ENCODE results near the gene PPRC1.
"Not testable (repeated sequence)": the region's sequence is repeated elsewhere in the genome, so short reads cannot be mapped to it uniquely, and the experiment has no call there.

PPRC1 gene

GRCh38 chr10:102170602-102171001 lies 37.8 kb downstream of the PPRC1 start:
- no peaks in the 10 kb centered on the region for H3K9me3 ChIP-seq (ENCODE audit: control insufficient read depth in 2 of 2, low read length in 2 of 2)
- no peak overlapping the region for H3K27ac ChIP-seq (ENCODE audit: low read length)
- no peaks in the 10 kb centered on the region for H3K4me1 ChIP-seq (ENCODE audit: control insufficient read depth, insufficient read depth, low read length)
- no peak overlapping the region for H3K4me3 ChIP-seq (ENCODE audit: low read length in 2 of 2)
- peaks cover 0 to 2% of the 10 kb centered on the region in 2 donors for H3K27me3 ChIP-seq (ENCODE audit: control insufficient read depth in 1 of 2, insufficient read depth in 2 of 2, low read length in 2 of 2)
- no peaks in the 10 kb centered on the region for H3K36me3 ChIP-seq (ENCODE audit: control insufficient read depth in 2 of 2, insufficient read depth in 2 of 2, low read length in 2 of 2)
- no peak overlapping the region for H3K9ac ChIP-seq (ENCODE audit: low read length in 2 of 2)

GRCh38 chr10:102172288-102172687 lies 39.4 kb downstream of the PPRC1 start:
- Histone ChIP-seq H3K27me3 (ENCODE audit: control insufficient read depth in 1 of 2, insufficient read depth in 2 of 2, low read length in 2 of 2) (peaks cover 0 to 2% of the 10 kb centered on the region in 2 donors), H3K27ac (ENCODE audit: low read length) (no peak overlapping the region), H3K4me1 (ENCODE audit: control insufficient read depth, insufficient read depth, low read length) (no peaks in the 10 kb centered on the region)

GRCh38 chr10:102175415-102175814 lies 42.6 kb downstream of the PPRC1 start:
- Histone ChIP-seq H3K27me3 (ENCODE audit: control insufficient read depth in 1 of 2, insufficient read depth in 2 of 2, low read length in 2 of 2) (peaks cover 0 to 2% of the 10 kb centered on the region in 2 donors), H3K27ac (ENCODE audit: low read length) (no peak overlapping the region), H3K9ac (ENCODE audit: low read length in 2 of 2) (no peak overlapping the region), H3K36me3 (ENCODE audit: control insufficient read depth in 2 of 2, insufficient read depth in 2 of 2, low read length in 2 of 2) (no peaks in the 10 kb centered on the region), H3K9me3 (ENCODE audit: control insufficient read depth in 2 of 2, low read length in 2 of 2) (no peaks in the 10 kb centered on the region), H3K4me3 (ENCODE audit: low read length in 2 of 2) (no peak overlapping the region), H3K4me1 (ENCODE audit: control insufficient read depth, insufficient read depth, low read length) (no peaks in the 10 kb centered on the region)

More at GRCh38 chr10:102172288-102172687, 39.4 kb downstream of the PPRC1 start:
- Histone ChIP-seq H3K36me3 (ENCODE audit: control insufficient read depth in 2 of 2, insufficient read depth in 2 of 2, low read length in 2 of 2) (no peaks in the 10 kb centered on the region), H3K4me3 (ENCODE audit: low read length in 2 of 2) (no peak overlapping the region), H3K9me3 (ENCODE audit: control insufficient read depth in 2 of 2, low read length in 2 of 2) (no peaks in the 10 kb centered on the region), H3K9ac (ENCODE audit: low read length in 2 of 2) (no peak overlapping the region)

GRCh38 chr10:102184606-102185005 lies 51.8 kb downstream of the PPRC1 start:
- no peaks in the 10 kb centered on the region for H3K36me3 ChIP-seq (ENCODE audit: control insufficient read depth in 2 of 2, insufficient read depth in 2 of 2, low read length in 2 of 2)
- H3K27ac ChIP-seq (ENCODE audit: low read length) = no peak overlapping the region
- no peak overlapping the region for H3K4me3 ChIP-seq (ENCODE audit: low read length in 2 of 2)
- no peaks in the 10 kb centered on the region for H3K27me3 ChIP-seq (ENCODE audit: control insufficient read depth in 1 of 2, insufficient read depth in 2 of 2, low read length in 2 of 2)
- no peaks in the 10 kb centered on the region for H3K4me1 ChIP-seq (ENCODE audit: control insufficient read depth, insufficient read depth, low read length)
- no peak overlapping the region for H3K9ac ChIP-seq (ENCODE audit: low read length in 2 of 2)
- H3K9me3 ChIP-seq (ENCODE audit: control insufficient read depth in 2 of 2, low read length in 2 of 2) = no peaks in the 10 kb centered on the region

- Histone ChIP-seq H3K9ac (ENCODE audit: low read length in 2 of 2) (no peak overlapping the region), H3K27ac (ENCODE audit: low read length) (no peak overlapping the region), H3K27me3 (ENCODE audit: control insufficient read depth in 1 of 2, insufficient read depth in 2 of 2, low read length in 2 of 2) (no peaks in the 10 kb centered on the region), H3K4me1 (ENCODE audit: control insufficient read depth, insufficient read depth, low read length) (no peaks in the 10 kb centered on the region), H3K4me3 (ENCODE audit: low read length in 2 of 2) (no peak overlapping the region), H3K9me3 (ENCODE audit: control insufficient read depth in 2 of 2, low read length in 2 of 2) (no peaks in the 10 kb centered on the region), H3K36me3 (ENCODE audit: control insufficient read depth in 2 of 2, insufficient read depth in 2 of 2, low read length in 2 of 2) (no peaks in the 10 kb centered on the region)
Measured at GRCh38 chr10:102185272-102185671, 52.4 kb downstream of the PPRC1 start.

- no peaks in the 10 kb centered on the region for H3K27me3 ChIP-seq (ENCODE audit: control insufficient read depth in 1 of 2, insufficient read depth in 2 of 2, low read length in 2 of 2)
- no peak overlapping the region for H3K27ac ChIP-seq (ENCODE audit: low read length)
- H3K9me3 ChIP-seq (ENCODE audit: control insufficient read depth in 2 of 2, low read length in 2 of 2) = no peaks in the 10 kb centered on the region
- no peaks in the 10 kb centered on the region for H3K36me3 ChIP-seq (ENCODE audit: control insufficient read depth in 2 of 2, insufficient read depth in 2 of 2, low read length in 2 of 2)
- no peak overlapping the region for H3K4me3 ChIP-seq (ENCODE audit: low read length in 2 of 2)
- H3K9ac ChIP-seq (ENCODE audit: low read length in 2 of 2) = no peak overlapping the region
- H3K4me1 ChIP-seq (ENCODE audit: control insufficient read depth, insufficient read depth, low read length) = no peaks in the 10 kb centered on the region
Measured at GRCh38 chr10:102185811-102186527, 53.1 kb downstream of the PPRC1 start.

GRCh38 chr10:102188298-102188940 lies 55.6 kb downstream of the PPRC1 start:
- Histone ChIP-seq H3K4me1 (ENCODE audit: control insufficient read depth, insufficient read depth, low read length) (no peaks in the 10 kb centered on the region), H3K36me3 (ENCODE audit: control insufficient read depth in 2 of 2, insufficient read depth in 2 of 2, low read length in 2 of 2) (no peaks in the 10 kb centered on the region), H3K9ac (ENCODE audit: low read length in 2 of 2) (no peak overlapping the region), H3K27me3 (ENCODE audit: control insufficient read depth in 1 of 2, insufficient read depth in 2 of 2, low read length in 2 of 2) (no peaks in the 10 kb centered on the region), H3K27ac (ENCODE audit: low read length) (no peak overlapping the region), H3K4me3 (ENCODE audit: low read length in 2 of 2) (no peak overlapping the region), H3K9me3 (ENCODE audit: control insufficient read depth in 2 of 2, low read length in 2 of 2) (no peaks in the 10 kb centered on the region)

- H3K4me3 ChIP-seq (ENCODE audit: low read length in 2 of 2); H3K9ac ChIP-seq (ENCODE audit: low read length in 2 of 2); H3K27ac ChIP-seq (ENCODE audit: low read length); H3K36me3 ChIP-seq (ENCODE audit: control insufficient read depth in 2 of 2, insufficient read depth in 2 of 2, low read length in 2 of 2); H3K4me1 ChIP-seq (ENCODE audit: control insufficient read depth, insufficient read depth, low read length); H3K9me3 ChIP-seq (ENCODE audit: control insufficient read depth in 2 of 2, low read length in 2 of 2); H3K27me3 ChIP-seq (ENCODE audit: control insufficient read depth in 1 of 2, insufficient read depth in 2 of 2, low read length in 2 of 2): not testable (repeated sequence)
Measured at GRCh38 chr10:102188941-102189898, 56.4 kb downstream of the PPRC1 start.

- no peaks in the 10 kb centered on the region for H3K27me3 ChIP-seq (ENCODE audit: control insufficient read depth in 1 of 2, insufficient read depth in 2 of 2, low read length in 2 of 2)
- no peak overlapping the region for H3K9ac ChIP-seq (ENCODE audit: low read length in 2 of 2)
- H3K27ac ChIP-seq (ENCODE audit: low read length) = no peak overlapping the region
- H3K36me3 ChIP-seq (ENCODE audit: control insufficient read depth in 2 of 2, insufficient read depth in 2 of 2, low read length in 2 of 2) = no peaks in the 10 kb centered on the region
- no peaks in the 10 kb centered on the region for H3K4me1 ChIP-seq (ENCODE audit: control insufficient read depth, insufficient read depth, low read length)
- H3K9me3 ChIP-seq (ENCODE audit: control insufficient read depth in 2 of 2, low read length in 2 of 2) = no peaks in the 10 kb centered on the region
- H3K4me3 ChIP-seq (ENCODE audit: low read length in 2 of 2) = no peak overlapping the region
Measured at GRCh38 chr10:102191956-102192355, 59.1 kb downstream of the PPRC1 start.

GRCh38 chr10:102195296-102195870 lies 62.5 kb downstream of the PPRC1 start:
- Histone ChIP-seq H3K36me3 (ENCODE audit: control insufficient read depth in 2 of 2, insufficient read depth in 2 of 2, low read length in 2 of 2) (no peaks in the 10 kb centered on the region), H3K9me3 (ENCODE audit: control insufficient read depth in 2 of 2, low read length in 2 of 2) (no peaks in the 10 kb centered on the region), H3K27me3 (ENCODE audit: control insufficient read depth in 1 of 2, insufficient read depth in 2 of 2, low read length in 2 of 2) (no peaks in the 10 kb centered on the region), H3K27ac (ENCODE audit: low read length) (no peak overlapping the region), H3K4me1 (ENCODE audit: control insufficient read depth, insufficient read depth, low read length) (no peaks in the 10 kb centered on the region), H3K9ac (ENCODE audit: low read length in 2 of 2) (no peak overlapping the region), H3K4me3 (ENCODE audit: low read length in 2 of 2) (no peak overlapping the region)

Measured in stomach smooth muscle (tissue), 2 donors.